ENCODE results near the gene MICALL1.

The MICALL1 gene

GRCh38 chr22:37905534-37906363 is at the start of gene MICALL1:
TSS of gene MICALL1 (plus strand) at chr22:37906297. CDS start at chr22:37906423, 126 bp downstream.
- DNase-seq = peak; percentile 69

- no peak for DNase-seq
Observed at GRCh38 chr22:37860796-37861421, 45.2 kb upstream of the MICALL1 start.

GRCh38 chr22:37862570-37863325 is 43.3 kb upstream of the MICALL1 start:
- no peak for DNase-seq

GRCh38 chr22:37865510-37865909 is 40.6 kb upstream of the MICALL1 start:
- DNase-seq = no peak

GRCh38 chr22:37870273-37870672 is 35.8 kb upstream of the MICALL1 start:
- no peak for DNase-seq

- DNase-seq = no peak
Observed at GRCh38 chr22:37880668-37881440, 25.2 kb upstream of the MICALL1 start.

GRCh38 chr22:37884420-37884819 is 21.7 kb upstream of the MICALL1 start:
- no peak for DNase-seq

- no peak for DNase-seq
Observed at GRCh38 chr22:37887584-37888378, 18.3 kb upstream of the MICALL1 start.

GRCh38 chr22:37891926-37892325 is 14.2 kb upstream of the MICALL1 start:
- no peak for DNase-seq

- no peak for DNase-seq
Observed at GRCh38 chr22:37892566-37893335, 13.3 kb upstream of the MICALL1 start.

GRCh38 chr22:37893583-37893983 is 12.5 kb upstream of the MICALL1 start:
- no peak for DNase-seq

GRCh38 chr22:37894939-37895670 is 11.0 kb upstream of the MICALL1 start:
- no peak for DNase-seq

- peak; percentile 79 for DNase-seq
Observed at GRCh38 chr22:37896181-37896592, 9.9 kb upstream of the MICALL1 start.

- DNase-seq = no peak
Observed at GRCh38 chr22:37896939-37897338, 9.2 kb upstream of the MICALL1 start.

- DNase-seq = no peak
Observed at GRCh38 chr22:37897807-37898206, 8.3 kb upstream of the MICALL1 start.

GRCh38 chr22:37898441-37899181 is 7.5 kb upstream of the MICALL1 start:
- DNase-seq = no peak

- DNase-seq = peak; percentile 13
Observed at GRCh38 chr22:37904572-37905533, 1.2 kb upstream of the MICALL1 start.

GRCh38 chr22:37906364-37907008 is 389 bp downstream of the MICALL1 start:
- peak; percentile 42 for DNase-seq

Measured in activated CD4-positive, alpha-beta T cell treated with anti-CD3 and anti-CD28 coated beads, Interleukin-10, Interleukin-2, amounts not matched to agents 100 ng/mL and 50 ng/mL, durations not matched to agents 16 hours and 8 hours (primary cell).